Measurements from ENCODE around the gene CMSS1.

GRCh38 chr3:99957151-99957796 is 139.6 kb downstream of the CMSS1 start:
- TF ChIP-seq CTCF (IDR thresholded peaks at IDR 0.05; ENCODE audit: insufficient read depth, low read length), result no peak
- no peak for TF ChIP-seq GABPA (IDR thresholded peaks at IDR 0.05; ENCODE audit: low read depth)
- TF ChIP-seq POLR2AphosphoS5 (IDR thresholded peaks at IDR 0.05; ENCODE audit: low read depth), result no peak
- no peak for TF ChIP-seq REST (IDR thresholded peaks at IDR 0.05; ENCODE audit: insufficient replicate concordance, low read depth)
